Fibroblast of peridontal ligament (primary cell): Measurements from ENCODE around the gene SLIT1.

Experiments
- DNase-seq: peaks from one replicate; pipeline ENCODE4 v3.0.0-alpha.2; 2010; ENCODE audit errors: extremely low read depth

Gene SLIT1

GRCh38 chr10:97185326-97186058 lies at the start of gene SLIT1:
Gene SLIT1 (minus strand): TSS chr10:97185959. CDS start chr10:97185674, 285 bp downstream.
- DNase-seq: no peak

GRCh38 chr10:97235353-97235752 lies 49.6 kb upstream of the SLIT1 start:
- DNase-seq: no peak

- peak; percentile 78 for DNase-seq
These were observed 48.6 kb upstream of the SLIT1 start for GRCh38 chr10:97234400-97234799.

- peak; percentile 31 for DNase-seq
These were observed 44.4 kb upstream of the SLIT1 start for GRCh38 chr10:97230146-97230545.

GRCh38 chr10:97229322-97230015 lies 43.7 kb upstream of the SLIT1 start:
- DNase-seq: peak; percentile 21

- DNase-seq: no peak
These were observed 43.0 kb upstream of the SLIT1 start for GRCh38 chr10:97228775-97229157.

- DNase-seq: no peak
These were observed 42.5 kb upstream of the SLIT1 start for GRCh38 chr10:97228130-97228774.

- DNase-seq: no peak
These were observed 40.6 kb upstream of the SLIT1 start for GRCh38 chr10:97226398-97226797.

- DNase-seq: no peak
These were observed 39.0 kb upstream of the SLIT1 start for GRCh38 chr10:97224483-97225435.

- DNase-seq: no peak
These were observed 36.7 kb upstream of the SLIT1 start for GRCh38 chr10:97222326-97222961.

GRCh38 chr10:97220355-97220754 lies 34.6 kb upstream of the SLIT1 start:
- DNase-seq: no peak

GRCh38 chr10:97217299-97217698 lies 31.5 kb upstream of the SLIT1 start:
- DNase-seq: peak; percentile 42

- DNase-seq: no peak
These were observed 30.0 kb upstream of the SLIT1 start for GRCh38 chr10:97215619-97216260.

GRCh38 chr10:97213431-97213830 lies 27.7 kb upstream of the SLIT1 start:
- no peak for DNase-seq

GRCh38 chr10:97211229-97211628 lies 25.5 kb upstream of the SLIT1 start:
- no peak for DNase-seq

GRCh38 chr10:97210543-97210960 lies 24.8 kb upstream of the SLIT1 start:
- DNase-seq: peak; percentile 79

GRCh38 chr10:97207756-97208346 lies 22.1 kb upstream of the SLIT1 start:
- no peak for DNase-seq

GRCh38 chr10:97207131-97207530 lies 21.4 kb upstream of the SLIT1 start:
- DNase-seq: no peak

GRCh38 chr10:97204826-97205679 lies 19.3 kb upstream of the SLIT1 start:
- no peak for DNase-seq
